Mesendoderm (in vitro differentiated cells): Measurements from ENCODE around the gene B4GALNT4.

Experiments used
- DNase-seq: peaks from one replicate; pipeline ENCODE4 v3.0.0; 2013
- H2AK5ac ChIP-seq: 2 replicates; pipeline ENCODE4 v1.6.1; 2013; ENCODE audit warnings: low read length, inconsistent platforms
- H2BK120ac ChIP-seq: 2 replicates; pipeline ENCODE4 v1.6.1; 2013; ENCODE audit warnings: low read depth, mild to moderate bottlenecking, low read length, moderate library complexity, mixed read lengths
- H2BK15ac ChIP-seq: replicated peaks from 2 replicates; pipeline ENCODE4 v1.6.1; 2013; ENCODE audit warnings: low read depth, mild to moderate bottlenecking, moderate library complexity
- H2BK5ac ChIP-seq: 2 replicates; pipeline ENCODE4 v1.6.1; 2013; ENCODE audit warnings: low read length, inconsistent platforms
- H3K18ac ChIP-seq: 2 replicates; pipeline ENCODE4 v1.6.1; 2013; ENCODE audit warnings: mild to moderate bottlenecking, low read length, mixed read lengths
- H3K23ac ChIP-seq: one replicate; pipeline ENCODE4 v1.6.1; 2013; ENCODE audit warnings: low read length
- H3K27ac ChIP-seq: 2 replicates; pipeline ENCODE4 v1.5.1; 2013; ENCODE audit warnings: low read depth, mild to moderate bottlenecking, inconsistent platforms, low read length, moderate library complexity
- H3K27me3 ChIP-seq: 2 replicates; pipeline ENCODE4 v1.6.1; 2013; ENCODE audit warnings: low read length, control low read depth, mild to moderate bottlenecking, inconsistent platforms; ENCODE audit not compliant: insufficient read depth, poor library complexity
- H3K36me3 ChIP-seq: 2 replicates; pipeline ENCODE4 v1.6.1; 2013; ENCODE audit warnings: low read length, inconsistent platforms; ENCODE audit not compliant: control insufficient read depth, insufficient read depth
- H3K4ac ChIP-seq: one replicate; pipeline ENCODE4 v1.6.1; 2013; ENCODE audit warnings: low read depth, mild to moderate bottlenecking, low read length, moderate library complexity
- H3K4me1 ChIP-seq: 2 replicates; pipeline ENCODE4 v1.6.1; 2013; ENCODE audit warnings: low read depth, low read length, inconsistent platforms; ENCODE audit not compliant: control insufficient read depth
- H3K4me2 ChIP-seq: 2 replicates; pipeline ENCODE4 v1.6.1; 2013; ENCODE audit warnings: low read length
- H3K4me3 ChIP-seq: 2 replicates; pipeline ENCODE4 v1.5.1; 2013; ENCODE audit warnings: mild to moderate bottlenecking, low read length
- H3K56ac ChIP-seq: one replicate; pipeline ENCODE4 v1.6.1; 2013; ENCODE audit warnings: low read length
- H3K79me1 ChIP-seq: 2 replicates; pipeline ENCODE4 v1.6.1; 2013; ENCODE audit warnings: low read length, inconsistent platforms
- H3K79me2 ChIP-seq: 2 replicates; pipeline ENCODE4 v1.6.1; 2013; ENCODE audit warnings: mild to moderate bottlenecking, low read length; ENCODE audit not compliant: control insufficient read depth, insufficient read depth
- H3K9ac ChIP-seq: 2 replicates; pipeline ENCODE4 v1.6.1; 2013; ENCODE audit warnings: low read length, inconsistent platforms
- H4K5ac ChIP-seq: one replicate; pipeline ENCODE4 v1.6.1; 2013; ENCODE audit warnings: low read length
- H4K8ac ChIP-seq: one replicate; pipeline ENCODE4 v1.6.1; 2013; ENCODE audit warnings: low read depth, mild to moderate bottlenecking, control low read depth, low read length, moderate library complexity
- WGBS: extraction: QIAGEN DNeasy Blood & Tissue Kit; methylation state at CpG from one replicate; pipeline ENCODE4 v1.1.7; 2013; ENCODE audit warnings: low lambda C conversion rate, missing lambda C conversion rate; ENCODE audit not compliant: insufficient coverage; ENCODE audit errors: extremely low coverage; 5-methylcytosine and 5-hydroxymethylcytosine counted together

Gene B4GALNT4

DNA sequence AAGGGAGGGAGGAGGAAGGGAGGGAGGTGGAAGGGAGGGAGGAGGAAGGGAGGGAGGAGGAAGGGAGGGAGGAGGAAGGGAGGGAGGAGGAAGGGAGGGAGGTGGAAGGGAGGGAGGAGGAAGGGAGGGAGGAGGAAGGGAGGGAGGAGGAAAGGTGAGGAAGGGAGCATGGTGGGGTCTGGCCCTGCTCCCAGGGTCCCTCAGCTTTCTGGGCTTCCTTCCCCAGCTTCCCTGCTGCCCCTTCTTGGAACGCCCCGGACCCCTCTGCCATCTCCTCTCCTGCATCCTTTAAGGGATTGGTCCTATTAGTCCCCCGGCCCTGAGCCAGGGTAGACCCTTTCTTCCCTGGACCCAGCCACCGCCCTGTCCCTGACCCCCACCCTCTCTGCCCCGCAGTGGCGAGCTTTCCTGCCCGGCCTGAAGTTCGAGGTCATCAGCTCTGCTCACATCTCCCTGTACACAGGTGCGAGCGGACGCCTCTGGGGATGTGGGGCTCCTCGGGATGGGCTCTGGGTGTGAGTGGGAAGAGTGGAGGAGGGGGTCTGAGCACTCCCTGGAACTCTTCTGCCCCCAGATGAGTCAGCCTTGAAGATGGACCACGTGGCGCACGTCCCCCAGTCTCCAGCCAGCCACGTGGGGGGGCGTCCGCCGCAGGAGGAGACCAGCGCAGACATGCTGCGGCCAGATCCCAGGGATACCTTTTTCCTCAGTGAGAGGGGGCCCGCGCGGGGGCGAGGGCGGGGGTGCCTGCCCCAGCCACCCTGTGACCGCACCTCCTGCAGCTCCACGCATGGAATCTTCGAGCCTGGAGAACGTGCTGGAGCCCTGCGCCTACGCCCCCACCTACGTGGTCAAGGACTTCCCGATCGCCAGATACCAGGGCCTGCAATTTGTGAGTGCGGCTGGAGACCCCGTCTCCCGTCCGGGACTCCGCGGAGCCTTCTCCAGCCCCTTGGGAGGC lies 6.0 kb downstream of the B4GALNT4 start:
- no peak overlapping the region for H3K23ac ChIP-seq
- H2BK15ac ChIP-seq, result no peak overlapping the region
- peaks cover 4% of the 10 kb centered on the region for H3K36me3 ChIP-seq
- H3K18ac ChIP-seq, result no peak overlapping the region
- H3K56ac ChIP-seq, result no peak overlapping the region
- H3K9ac ChIP-seq, result no peak overlapping the region
- no peaks in the 10 kb centered on the region for H3K79me1 ChIP-seq
- no peak overlapping the region for H2BK5ac ChIP-seq
- no peaks in the 10 kb centered on the region for H3K79me2 ChIP-seq
- H4K5ac ChIP-seq, result no peak overlapping the region
- H3K4me2 ChIP-seq, result no peak overlapping the region
- WGBS, result no CpG with 5 or more reads among the region's 41 CpGs
- no peaks in the 10 kb centered on the region for H3K27me3 ChIP-seq
- H3K4ac ChIP-seq, result no peak overlapping the region
- H3K4me1 ChIP-seq, result no peaks in the 10 kb centered on the region
- no peak overlapping the region for H2AK5ac ChIP-seq
- no peak overlapping the region for H3K27ac ChIP-seq
- no peak for DNase-seq
- H2BK120ac ChIP-seq, result no peak overlapping the region
- no peak overlapping the region for H4K8ac ChIP-seq
- no peak overlapping the region for H3K4me3 ChIP-seq

DNA sequence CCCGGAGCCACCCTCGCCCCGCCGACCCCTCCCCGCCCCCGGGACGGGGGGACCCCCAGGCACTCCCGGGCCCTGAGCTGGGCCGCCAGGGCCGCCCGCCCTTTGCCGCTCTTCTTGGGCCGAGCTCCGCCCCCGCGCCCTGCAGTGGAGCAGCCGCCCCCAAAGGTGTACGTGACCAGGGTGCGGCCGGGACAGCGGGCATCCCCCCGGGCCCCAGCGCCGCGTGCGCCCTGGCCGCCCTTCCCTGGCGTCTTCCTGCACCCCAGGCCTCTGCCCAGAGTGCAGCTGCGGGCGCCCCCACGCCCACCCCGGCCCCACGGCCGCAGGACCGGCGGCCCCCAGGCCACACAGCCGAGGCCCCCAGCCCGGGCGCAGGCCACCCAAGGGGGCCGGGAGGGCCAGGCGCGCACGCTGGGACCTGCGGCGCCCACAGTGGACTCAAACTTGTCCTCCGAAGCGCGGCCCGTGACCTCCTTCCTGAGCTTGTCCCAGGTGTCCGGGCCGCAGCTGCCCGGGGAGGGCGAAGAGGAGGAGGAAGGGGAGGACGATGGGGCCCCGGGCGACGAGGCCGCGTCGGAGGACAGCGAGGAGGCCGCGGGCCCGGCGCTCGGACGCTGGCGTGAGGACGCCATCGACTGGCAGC lies 7.4 kb downstream of the B4GALNT4 start:
- no peak overlapping the region for H2AK5ac ChIP-seq

DNA sequence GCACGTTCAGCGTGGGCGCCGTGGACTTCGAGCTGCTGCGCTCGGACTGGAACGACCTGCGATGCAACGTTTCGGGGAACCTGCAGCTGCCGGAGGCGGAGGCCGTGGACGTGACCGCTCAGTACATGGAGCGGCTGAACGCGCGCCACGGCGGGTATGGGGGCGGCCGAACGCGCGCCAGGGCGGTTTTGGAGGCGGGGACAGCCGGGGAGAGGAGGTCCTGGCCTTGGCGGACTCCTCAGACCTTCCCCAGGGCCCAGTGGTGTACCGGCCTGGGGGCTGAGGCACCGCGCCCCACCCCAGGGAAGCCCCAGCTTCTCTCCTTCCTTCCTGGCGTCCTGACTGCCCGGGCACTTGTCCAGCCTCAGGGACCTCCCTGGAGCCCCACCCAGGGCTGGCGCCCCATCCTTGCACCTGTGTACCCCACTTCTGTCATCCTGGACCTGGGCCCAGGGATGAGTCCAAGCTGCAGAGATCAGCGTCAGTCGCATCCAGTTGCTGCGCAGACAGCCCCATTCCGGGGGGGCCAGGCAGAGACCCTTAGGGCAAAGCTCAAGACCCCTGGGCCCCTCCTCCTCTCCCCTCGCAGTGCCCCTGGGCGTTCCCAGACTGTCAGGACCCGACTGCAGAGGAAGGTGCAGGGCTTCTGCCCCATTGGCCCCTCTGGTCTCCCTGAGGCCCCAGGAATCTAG lies 8.0 kb downstream of the B4GALNT4 start:
- no peak overlapping the region for H3K23ac ChIP-seq
- no peak overlapping the region for H4K5ac ChIP-seq
- no peaks in the 10 kb centered on the region for H3K27me3 ChIP-seq
- H3K4ac ChIP-seq, result no peak overlapping the region
- H2BK5ac ChIP-seq, result no peak overlapping the region
- no peak for DNase-seq
- no CpG with 5 or more reads among the region's 44 CpGs for WGBS
- no peaks in the 10 kb centered on the region for H3K79me2 ChIP-seq
- no peak overlapping the region for H2AK5ac ChIP-seq
- H3K9ac ChIP-seq, result no peak overlapping the region
- H3K27ac ChIP-seq, result no peak overlapping the region
- peaks cover 4% of the 10 kb centered on the region for H3K36me3 ChIP-seq
- no peak overlapping the region for H3K4me2 ChIP-seq
- no peaks in the 10 kb centered on the region for H3K79me1 ChIP-seq
- H3K56ac ChIP-seq, result no peak overlapping the region
- no peak overlapping the region for H3K18ac ChIP-seq
- no peak overlapping the region for H4K8ac ChIP-seq
- no peaks in the 10 kb centered on the region for H3K4me1 ChIP-seq
- no peak overlapping the region for H2BK120ac ChIP-seq
- H3K4me3 ChIP-seq, result no peak overlapping the region
- no peak overlapping the region for H2BK15ac ChIP-seq

More for the DNA sequence above, 7.4 kb downstream of the B4GALNT4 start:
- Histone ChIP-seq H3K4me1 (no peaks in the 10 kb centered on the region), H3K4me3 (no peak overlapping the region), H4K8ac (no peak overlapping the region), H3K18ac (no peak overlapping the region), H3K56ac (no peak overlapping the region), H3K79me1 (no peaks in the 10 kb centered on the region), H3K4me2 (no peak overlapping the region), H3K4ac (no peak overlapping the region), H3K9ac (no peak overlapping the region), H3K79me2 (no peaks in the 10 kb centered on the region), H3K27me3 (no peaks in the 10 kb centered on the region), H3K36me3 (peaks cover 4% of the 10 kb centered on the region), H2BK15ac (no peak overlapping the region), H4K5ac (no peak overlapping the region), H2BK5ac (no peak overlapping the region), H2BK120ac (no peak overlapping the region), H3K23ac (no peak overlapping the region), H3K27ac (no peak overlapping the region)
- DNase-seq, result no peak
- WGBS, result no CpG with 5 or more reads among the region's 70 CpGs

DNA sequence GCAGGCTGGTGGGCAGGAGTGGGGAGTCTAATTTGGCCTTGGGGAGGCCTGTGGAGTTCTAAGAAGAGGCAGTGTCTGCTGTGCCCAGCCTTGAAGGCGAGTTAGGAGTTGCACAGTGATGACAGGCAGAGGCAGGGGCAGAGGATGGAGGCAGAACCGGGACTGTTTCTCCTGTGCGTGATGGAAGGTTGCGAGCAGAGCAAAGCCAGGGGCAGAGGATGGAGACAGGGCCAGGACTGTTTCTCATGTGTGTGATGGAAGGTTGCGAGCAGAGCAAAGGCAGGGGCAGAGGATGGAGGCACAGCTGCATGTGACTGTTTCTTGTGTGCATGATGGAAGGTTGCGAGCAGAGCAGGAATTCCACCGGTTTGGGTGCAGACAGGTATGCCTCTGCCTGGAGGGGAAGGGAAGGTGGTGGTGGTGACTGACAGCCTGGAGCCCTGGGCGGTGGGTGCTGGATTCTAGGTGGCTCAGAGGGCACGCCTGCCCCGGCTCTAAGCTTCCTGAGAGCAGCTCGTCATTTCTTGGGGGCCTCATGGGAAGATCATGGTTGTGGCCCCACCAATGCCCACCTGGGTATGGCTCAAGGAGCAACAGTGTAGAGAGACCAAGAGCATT lies 8.7 kb downstream of the B4GALNT4 start:
- no peak for DNase-seq
- no peak overlapping the region for H3K4me3 ChIP-seq
- no CpG with 5 or more reads among the region's 11 CpGs for WGBS
- H3K4ac ChIP-seq, result no peak overlapping the region
- no peak overlapping the region for H3K18ac ChIP-seq
- no peak overlapping the region for H4K5ac ChIP-seq
- no peak overlapping the region for H3K9ac ChIP-seq
- H3K4me2 ChIP-seq, result no peak overlapping the region
- peaks cover 4% of the 10 kb centered on the region for H3K36me3 ChIP-seq
- H4K8ac ChIP-seq, result no peak overlapping the region
- H3K23ac ChIP-seq, result no peak overlapping the region
- H3K79me1 ChIP-seq, result no peaks in the 10 kb centered on the region
- H2BK120ac ChIP-seq, result no peak overlapping the region
- no peaks in the 10 kb centered on the region for H3K27me3 ChIP-seq
- no peak overlapping the region for H2BK15ac ChIP-seq
- H2AK5ac ChIP-seq, result no peak overlapping the region
- no peak overlapping the region for H3K27ac ChIP-seq
- H3K4me1 ChIP-seq, result no peaks in the 10 kb centered on the region
- H3K56ac ChIP-seq, result no peak overlapping the region
- H3K79me2 ChIP-seq, result no peaks in the 10 kb centered on the region
- no peak overlapping the region for H2BK5ac ChIP-seq

GRCh38 chr11:379205-380094 lies 10.2 kb downstream of the B4GALNT4 start:
- Histone ChIP-seq H3K4ac (no peak overlapping the region), H2BK15ac (no peak overlapping the region), H3K56ac (no peak overlapping the region), H3K36me3 (no peaks in the 10 kb centered on the region), H3K9ac (no peak overlapping the region), H3K18ac (no peak overlapping the region), H2BK120ac (no peak overlapping the region), H3K4me2 (no peak overlapping the region), H2AK5ac (no peak overlapping the region), H3K4me3 (no peak overlapping the region), H3K23ac (no peak overlapping the region), H4K5ac (no peak overlapping the region), H4K8ac (no peak overlapping the region), H3K79me1 (no peaks in the 10 kb centered on the region), H3K27ac (no peak overlapping the region), H3K27me3 (no peaks in the 10 kb centered on the region), H3K4me1 (no peaks in the 10 kb centered on the region), H3K79me2 (no peaks in the 10 kb centered on the region), H2BK5ac (no peak overlapping the region)
- no CpG with 5 or more reads among the region's 87 CpGs for WGBS
- no peak for DNase-seq
